ENCODE measurements around the gene FOSB. TPM values are rescaled to one million over a fixed set of nuclear protein-coding genes. Genes with fewer than 3 reads are reported as not detected.

Gene FOSB
- total and polyA plus RNA-seq, 9 of the 15 experiments (the other 6 are each of a cell fraction or from before 2014, with no cell fraction given), result 0.11 to 2.7 (median 0.73) TPM

GRCh38 chr19:45442778-45443461 is 24.9 kb upstream of the FOSB start (continued):
- TF ChIP-seq HNRNPUL1 (IDR thresholded peaks at IDR 0.05; ENCODE audit: low read length), result no peak
- TF ChIP-seq ZNF583 (CRISPR knock-in tag; IDR thresholded peaks at IDR 0.05), result no peak
- TF ChIP-seq ZFX (CRISPR knock-in tag; IDR thresholded peaks at IDR 0.05), result no peak
- 0 out of 2 replicates have a peak, but pooled peaks have one; percentile 26 for TF ChIP-seq ZBTB5 (IDR thresholded peaks at IDR 0.05)
- no peak for TF ChIP-seq ZFP30 (CRISPR knock-in tag; IDR thresholded peaks at IDR 0.05; ENCODE audit: borderline replicate concordance)
- TF ChIP-seq ZNF280B (CRISPR knock-in tag; IDR thresholded peaks at IDR 0.05), result no peak
- no peak; the same call in 1 of the 2 replicates for TF ChIP-seq E2F5 (CRISPR knock-in tag; IDR thresholded peaks at IDR 0.05)
- TF ChIP-seq KLF10 (CRISPR knock-in tag; IDR thresholded peaks at IDR 0.05), result no peak
- TF ChIP-seq TCF7 (IDR thresholded peaks at IDR 0.05; ENCODE audit: borderline replicate concordance), result 0 out of 2 replicates have a peak, but pooled peaks have one; percentile 20
- 0 out of 2 replicates have a peak, but pooled peaks have one; percentile 14 for TF ChIP-seq CBX1 (IDR thresholded peaks at IDR 0.05; ENCODE audit: low read depth)
- no peak for TF ChIP-seq SLC30A9 (CRISPR knock-in tag; IDR thresholded peaks at IDR 0.05)
- 0 out of 2 replicates have a peak, but pooled peaks have one; percentile 6 for TF ChIP-seq E2F3 (CRISPR knock-in tag; IDR thresholded peaks at IDR 0.05)
- TF ChIP-seq ZNF316 (IDR thresholded peaks at IDR 0.05), result peak; percentile 31
- 0 out of 2 replicates have a peak, but pooled peaks have one; percentile 52 for TF ChIP-seq GTF2E2 (tag; IDR thresholded peaks at IDR 0.05)
- no peak for TF ChIP-seq ZNF143 (CRISPR knock-in tag; IDR thresholded peaks at IDR 0.05)
- TF ChIP-seq NCOA1 (IDR thresholded peaks at IDR 0.05; ENCODE audit: low read depth), result peak; percentile 90
- TF ChIP-seq RBM22 (IDR thresholded peaks at IDR 0.05; ENCODE audit: low read depth, low read length, poor library complexity, severe bottlenecking), result no peak
- TF ChIP-seq ZNF232 (CRISPR knock-in tag; IDR thresholded peaks at IDR 0.05), result no peak
- peak; percentile 47; the same call in 1 of the 2 replicates for TF ChIP-seq ZNF24 (IDR thresholded peaks at IDR 0.05)
- TF ChIP-seq, protein P1, sequence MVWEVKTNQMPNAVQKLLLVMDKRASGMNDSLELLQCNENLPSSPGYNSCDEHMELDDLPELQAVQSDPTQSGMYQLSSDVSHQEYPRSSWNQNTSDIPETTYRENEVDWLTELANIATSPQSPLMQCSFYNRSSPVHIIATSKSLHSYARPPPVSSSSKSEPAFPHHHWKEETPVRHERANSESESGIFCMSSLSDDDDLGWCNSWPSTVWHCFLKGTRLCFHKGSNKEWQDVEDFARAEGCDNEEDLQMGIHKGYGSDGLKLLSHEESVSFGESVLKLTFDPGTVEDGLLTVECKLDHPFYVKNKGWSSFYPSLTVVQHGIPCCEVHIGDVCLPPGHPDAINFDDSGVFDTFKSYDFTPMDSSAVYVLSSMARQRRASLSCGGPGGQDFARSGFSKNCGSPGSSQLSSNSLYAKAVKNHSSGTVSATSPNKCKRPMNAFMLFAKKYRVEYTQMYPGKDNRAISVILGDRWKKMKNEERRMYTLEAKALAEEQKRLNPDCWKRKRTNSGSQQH (CRISPR knock-in tag; IDR thresholded peaks at IDR 0.05), result no peak
- TF ChIP-seq IRF2 (CRISPR knock-in tag; IDR thresholded peaks at IDR 0.05), result no peak
- peak in 1 of 2 experiments; percentile 82; a peak in 2 of 4 replicates for TF ChIP-seq KDM4B (IDR thresholded peaks at IDR 0.05; ENCODE audit: borderline replicate concordance in 2 of 2, low read depth in 1 of 2)
- TF ChIP-seq C11orf30 (IDR thresholded peaks at IDR 0.05; ENCODE audit: low read depth), result peak; percentile 56
